HG03521 (cell line): ENCODE data around the gene ELL.
"Not testable (repeated sequence)": the region's sequence is repeated elsewhere in the genome, so short reads cannot be mapped to it uniquely, and the experiment has no call there.

Experiments
- ATAC-seq: cut with Tn5 transposase; IDR thresholded peaks from one replicate; pipeline ENCODE4 v1.9.1; 2021; ENCODE audit warnings: mild to moderate bottlenecking, moderate library complexity; ENCODE audit not compliant: unreplicated experiment

The ELL gene

DNA sequence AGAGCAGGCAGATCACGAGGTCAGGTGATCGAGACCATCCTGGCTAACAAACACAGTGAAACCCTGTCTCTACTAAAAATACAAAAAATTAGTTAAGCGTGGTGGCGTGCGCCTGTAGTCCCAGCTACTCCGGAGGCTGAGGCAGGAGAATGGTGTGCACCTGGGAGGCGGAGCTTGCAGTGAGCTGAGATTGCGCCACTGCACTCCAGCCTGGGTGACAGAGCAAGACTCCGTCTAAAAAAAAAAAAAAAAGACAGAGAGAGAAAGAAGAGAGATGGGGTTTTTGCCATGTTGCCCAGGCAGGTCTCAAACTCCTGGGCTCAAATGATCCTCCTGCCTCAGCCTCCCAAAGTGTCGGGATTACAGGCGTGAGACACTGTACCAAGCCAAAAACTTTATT, 116.1 kb downstream of the ELL start:
- ATAC-seq: not testable (repeated sequence)

DNA sequence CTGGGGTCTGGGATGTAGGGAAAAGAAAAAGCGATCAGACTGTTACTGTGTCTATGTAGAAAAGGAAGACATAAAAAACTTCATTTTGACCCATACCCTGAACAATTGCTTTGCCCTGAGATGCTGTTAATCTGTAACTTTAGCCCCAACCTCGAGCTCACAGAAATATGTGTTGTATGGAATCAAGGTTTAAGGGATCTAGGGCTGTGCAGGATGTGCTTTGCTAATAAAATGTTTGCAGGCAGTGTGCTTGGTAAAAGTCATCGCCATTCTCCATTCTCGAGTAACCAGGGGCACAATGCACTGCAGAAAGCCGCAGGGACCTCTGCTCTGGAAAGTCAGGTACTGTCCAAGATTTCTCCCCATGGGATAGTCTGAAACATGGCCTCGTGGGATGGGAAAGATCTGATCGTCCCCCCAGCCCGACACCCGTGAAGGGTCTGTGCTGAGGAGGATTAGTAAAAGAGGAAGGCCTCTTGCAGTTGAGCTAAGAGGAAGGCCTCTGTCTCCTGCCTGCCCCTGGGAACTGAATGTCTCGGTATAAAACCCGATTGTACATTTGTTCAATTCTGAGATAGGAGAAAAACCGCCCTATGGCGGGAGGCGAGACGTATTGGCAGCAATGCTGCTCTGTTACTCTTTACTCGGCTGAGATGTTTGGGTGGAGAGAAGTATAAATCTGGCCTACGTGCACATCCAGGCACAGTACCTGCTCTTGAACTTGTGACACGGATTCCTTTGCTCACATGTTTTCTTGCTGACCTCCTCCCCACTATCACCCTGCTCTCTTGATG, 119.2 kb downstream of the ELL start:
- not testable (repeated sequence) for ATAC-seq

DNA sequence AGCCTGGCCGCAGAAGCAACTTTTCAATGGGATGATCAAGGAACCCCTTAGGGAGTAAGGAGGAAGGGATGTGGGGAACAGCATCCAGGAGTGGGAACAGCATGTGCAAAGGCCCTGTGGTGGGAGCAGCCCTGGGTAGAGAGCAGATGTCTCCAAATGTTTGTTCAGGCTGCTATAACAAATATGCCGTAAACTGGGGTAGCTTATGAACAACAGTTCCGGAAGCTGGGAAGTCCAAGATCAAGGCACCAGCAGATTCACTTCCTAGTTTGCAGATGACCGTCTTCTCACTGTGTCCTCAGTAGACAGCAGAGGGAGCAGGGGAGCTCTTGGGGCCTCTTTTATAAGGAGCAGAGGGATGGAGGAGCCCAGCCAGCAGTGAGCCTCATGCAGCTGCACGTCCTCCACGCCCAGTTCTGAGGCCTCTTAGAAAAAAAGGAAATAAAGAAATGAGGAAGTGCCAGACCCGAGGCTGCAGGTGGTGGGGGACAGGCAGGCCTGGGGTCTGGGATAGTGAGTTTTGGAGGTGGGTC, 120.2 kb downstream of the ELL start:
- ATAC-seq: no peak

- ATAC-seq: no peak
Measured at GRCh38 chr19:18399008-18399407, 122.9 kb downstream of the ELL start.

GRCh38 chr19:18397242-18398202, 124.3 kb downstream of the ELL start, which contains the start of gene LRRC25:
Gene LRRC25, minus strand, starts transcription at chr19:18397622. Its CDS starts 659 bp downstream, at chr19:18396963.
- ATAC-seq: no peak

GRCh38 chr19:18396471-18397241, 125.2 kb downstream of the ELL start:
- no peak for ATAC-seq

GRCh38 chr19:18393836-18394235, 128.0 kb downstream of the ELL start:
- no peak for ATAC-seq

GRCh38 chr19:18392926-18393325, 128.9 kb downstream of the ELL start:
- no peak for ATAC-seq
